Type B pancreatic cell (in vitro differentiated cells): ENCODE measurements around the gene BAG1. TPM values are rescaled to one million over a fixed set of nuclear protein-coding genes. Genes with fewer than 3 reads are reported as not detected.

Experiments used
- DNase-seq: peaks from one replicate; pipeline ENCODE4 v3.0.0; 2021; ENCODE audit warnings: mixed read lengths; ENCODE audit not compliant: unreplicated experiment; ENCODE audit errors: extremely low spot score
- H3K27ac Mint-ChIP-seq: 2 replicates; pipeline ENCODE4 v1.8.0; 2021; ENCODE audit warnings: mild to moderate bottlenecking, mixed read lengths
- H3K27me3 Mint-ChIP-seq: 2 replicates; pipeline ENCODE4 v1.8.0; 2021; ENCODE audit warnings: mixed read lengths
- H3K36me3 Mint-ChIP-seq: 2 replicates; pipeline ENCODE4 v1.8.0; 2021; ENCODE audit warnings: mixed read lengths
- H3K4me1 Mint-ChIP-seq: one replicate; pipeline ENCODE4 v1.8.0; 2021; ENCODE audit warnings: mixed read lengths; ENCODE audit not compliant: unreplicated experiment
- H3K4me3 Mint-ChIP-seq: 2 replicates; pipeline ENCODE4 v1.8.0; 2021; ENCODE audit warnings: mild to moderate bottlenecking, mixed read lengths
- H3K9me3 Mint-ChIP-seq: 2 replicates; pipeline ENCODE4 v1.8.0; 2021; ENCODE audit warnings: mixed read lengths
- total RNA-seq: library from RNA; stranded (reverse); gene quantifications from 2 replicates; pipeline ENCODE4 v1.2.1, GENCODE V29; 2021; ENCODE audit warnings: low replicate concordance
- TF ChIP-seq, protein P1 (sequence below): fragments of 200-600 bp; sonication (generic); conservative IDR thresholded peaks from 2 replicates; pipeline ENCODE4 v1.5.0; 2021; ENCODE audit warnings: antibody characterized with exemption, mild to moderate bottlenecking

BAG1 gene
- total RNA-seq, 1 donor from 2014 or later: 92.6 TPM

- Mint-ChIP-seq H3K4me1 (peaks cover 28% of the 10 kb centered on the region), H3K36me3 (peaks cover 17% of the 10 kb centered on the region), H3K27me3 (no peaks in the 10 kb centered on the region), H3K27ac (peak overlapping the region; percentile 100), H3K4me3 (peak overlapping the region; percentile 99), H3K9me3 (no peaks in the 10 kb centered on the region)
- TF ChIP-seq, protein P1, sequence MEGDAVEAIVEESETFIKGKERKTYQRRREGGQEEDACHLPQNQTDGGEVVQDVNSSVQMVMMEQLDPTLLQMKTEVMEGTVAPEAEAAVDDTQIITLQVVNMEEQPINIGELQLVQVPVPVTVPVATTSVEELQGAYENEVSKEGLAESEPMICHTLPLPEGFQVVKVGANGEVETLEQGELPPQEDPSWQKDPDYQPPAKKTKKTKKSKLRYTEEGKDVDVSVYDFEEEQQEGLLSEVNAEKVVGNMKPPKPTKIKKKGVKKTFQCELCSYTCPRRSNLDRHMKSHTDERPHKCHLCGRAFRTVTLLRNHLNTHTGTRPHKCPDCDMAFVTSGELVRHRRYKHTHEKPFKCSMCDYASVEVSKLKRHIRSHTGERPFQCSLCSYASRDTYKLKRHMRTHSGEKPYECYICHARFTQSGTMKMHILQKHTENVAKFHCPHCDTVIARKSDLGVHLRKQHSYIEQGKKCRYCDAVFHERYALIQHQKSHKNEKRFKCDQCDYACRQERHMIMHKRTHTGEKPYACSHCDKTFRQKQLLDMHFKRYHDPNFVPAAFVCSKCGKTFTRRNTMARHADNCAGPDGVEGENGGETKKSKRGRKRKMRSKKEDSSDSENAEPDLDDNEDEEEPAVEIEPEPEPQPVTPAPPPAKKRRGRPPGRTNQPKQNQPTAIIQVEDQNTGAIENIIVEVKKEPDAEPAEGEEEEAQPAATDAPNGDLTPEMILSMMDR: no peak
- DNase-seq: no peak
These were observed 25.4 kb upstream of the BAG1 start for GRCh38 chr9:33289936-33290246.

GRCh38 chr9:33289496-33289895, 25.0 kb upstream of the BAG1 start:
- Mint-ChIP-seq H3K27ac (peak overlapping the region; percentile 100), H3K27me3 (no peaks in the 10 kb centered on the region), H3K9me3 (no peaks in the 10 kb centered on the region), H3K36me3 (peaks cover 17% of the 10 kb centered on the region), H3K4me1 (peaks cover 26% of the 10 kb centered on the region), H3K4me3 (peak overlapping the region; percentile 99)
- DNase-seq: no peak
- TF ChIP-seq, protein P1: no peak

DNA sequence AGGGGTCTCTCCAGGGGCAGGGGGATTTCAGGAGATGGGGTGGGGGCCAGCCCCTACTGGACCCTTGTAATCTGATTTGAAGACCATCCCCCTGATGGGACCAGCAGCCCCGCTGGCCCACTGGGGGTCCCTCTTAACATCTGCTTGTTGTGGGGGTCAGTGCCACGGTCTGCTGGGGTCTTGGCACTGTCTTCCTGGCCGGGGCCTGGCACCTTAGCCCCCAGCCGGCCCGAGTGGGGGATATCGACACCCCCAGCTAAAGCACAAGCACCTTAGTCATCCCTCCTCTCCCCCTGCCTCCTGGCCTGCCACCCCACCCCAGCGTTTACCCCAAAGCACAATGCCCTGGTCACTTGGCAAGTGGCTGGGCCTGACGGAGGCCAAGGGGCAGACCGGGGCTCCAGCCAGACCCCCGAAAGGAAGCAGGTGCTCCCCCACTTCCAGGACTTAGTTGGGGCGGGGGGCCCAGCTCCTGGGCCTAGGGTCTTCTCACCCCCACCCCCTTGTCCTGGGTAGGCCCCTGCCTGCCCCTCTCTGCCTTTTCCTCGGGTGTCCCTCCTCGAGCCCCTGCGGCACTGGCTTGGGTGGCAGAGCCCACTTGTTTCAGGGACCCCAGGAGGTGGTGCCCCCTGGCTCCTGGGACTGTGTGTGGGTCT, 24.4 kb upstream of the BAG1 start:
- no peak for DNase-seq
- H3K4me3 Mint-ChIP-seq: no peak overlapping the region

GRCh38 chr9:33288235-33288634, 23.7 kb upstream of the BAG1 start:
- no peak for DNase-seq
- Mint-ChIP-seq H3K27ac (peak overlapping the region; percentile 80), H3K27me3 (no peaks in the 10 kb centered on the region), H3K4me1 (peaks cover 24% of the 10 kb centered on the region), H3K36me3 (peaks cover 13% of the 10 kb centered on the region), H3K9me3 (no peaks in the 10 kb centered on the region), H3K4me3 (peak overlapping the region; percentile 18)
- TF ChIP-seq, protein P1: no peak

More for the DNA sequence above, 24.4 kb upstream of the BAG1 start:
- Mint-ChIP-seq H3K27ac (peak overlapping the region; percentile 40), H3K9me3 (no peaks in the 10 kb centered on the region), H3K27me3 (no peaks in the 10 kb centered on the region), H3K4me1 (peaks cover 24% of the 10 kb centered on the region), H3K36me3 (peaks cover 17% of the 10 kb centered on the region)
- TF ChIP-seq, protein P1: no peak

DNA sequence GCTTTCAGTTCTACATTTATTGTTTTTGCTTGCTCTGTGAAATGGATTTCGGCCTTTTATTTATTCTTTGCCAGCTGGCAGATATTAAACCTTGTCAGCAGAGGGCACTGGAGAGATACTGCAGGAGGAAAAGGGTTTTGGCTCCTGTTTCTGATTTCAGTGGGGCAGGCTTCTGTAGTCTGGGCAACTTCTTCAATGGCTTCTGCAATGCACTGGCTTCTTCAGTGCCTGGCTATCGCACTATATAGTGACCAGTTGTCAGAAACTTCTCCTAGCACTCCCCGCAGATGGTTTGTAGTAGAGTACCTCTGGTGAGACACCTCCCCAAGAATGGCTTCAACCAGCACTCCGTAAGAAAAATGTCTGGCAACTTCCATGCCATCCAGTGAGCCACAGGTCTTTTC, 22.6 kb upstream of the BAG1 start:
- Mint-ChIP-seq H3K9me3 (no peaks in the 10 kb centered on the region), H3K36me3 (peaks cover 7% of the 10 kb centered on the region), H3K4me3 (peak overlapping the region; percentile 50), H3K27ac (peak overlapping the region; percentile 80), H3K27me3 (no peaks in the 10 kb centered on the region), H3K4me1 (peaks cover 14% of the 10 kb centered on the region)
- DNase-seq: no peak
- TF ChIP-seq, protein P1: peak; percentile 74
